HG02970 (cell line): ENCODE data around the gene CKS1B.
A peak's percentile ranks its signal among the peaks of the same experiment; 100 is the strongest.

Experiments
- ATAC-seq: cut with Tn5 transposase; IDR thresholded peaks from one replicate; pipeline ENCODE4 v1.9.1; 2021; ENCODE audit warnings: mild to moderate bottlenecking, moderate library complexity, moderate number of reproducible peaks; ENCODE audit not compliant: unreplicated experiment, low FRiP score

The CKS1B gene

GRCh38 chr1:154999571-155000410 is 25.3 kb downstream of the CKS1B start:
- no peak for ATAC-seq

GRCh38 chr1:155000411-155000725 is 25.9 kb downstream of the CKS1B start:
- no peak for ATAC-seq

DNA sequence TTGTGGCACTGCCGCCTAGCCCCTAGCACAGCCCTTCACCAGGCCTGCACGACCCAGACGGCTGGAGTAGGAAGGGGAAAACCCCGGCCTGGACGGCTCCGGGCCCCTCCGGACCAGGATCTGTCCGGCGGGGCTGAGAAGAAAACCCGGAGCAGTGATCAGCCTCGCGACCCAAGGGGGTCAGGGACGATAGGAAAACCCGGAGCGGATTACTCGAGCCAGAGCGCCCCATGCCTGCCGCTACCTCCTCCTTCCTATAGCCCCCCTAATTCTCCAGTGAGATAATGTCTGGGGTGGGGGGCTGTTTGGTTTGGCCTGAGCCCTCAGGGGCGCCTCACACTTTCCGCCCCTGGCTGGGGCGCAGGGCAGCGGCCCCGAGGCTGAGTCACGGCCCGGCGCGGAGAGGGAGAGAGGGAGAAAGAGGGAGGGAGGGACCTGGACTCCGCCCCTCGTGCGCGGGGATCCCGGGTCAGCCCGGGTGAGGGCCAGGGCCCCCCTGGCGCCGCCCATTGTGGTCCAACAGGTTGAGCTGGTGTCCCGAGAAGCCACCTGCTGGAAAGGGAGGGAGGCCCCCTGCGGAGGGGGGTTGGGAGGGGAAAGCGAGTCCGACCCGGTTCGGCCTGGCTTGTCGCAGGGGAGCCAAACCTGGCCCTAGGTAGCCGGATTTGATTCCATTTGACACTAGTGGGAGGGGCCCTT is 26.4 kb downstream of the CKS1B start:
- peak; percentile 41 for ATAC-seq

- ATAC-seq = no peak
These were observed 26.9 kb downstream of the CKS1B start for GRCh38 chr1:155001425-155001674.

DNA sequence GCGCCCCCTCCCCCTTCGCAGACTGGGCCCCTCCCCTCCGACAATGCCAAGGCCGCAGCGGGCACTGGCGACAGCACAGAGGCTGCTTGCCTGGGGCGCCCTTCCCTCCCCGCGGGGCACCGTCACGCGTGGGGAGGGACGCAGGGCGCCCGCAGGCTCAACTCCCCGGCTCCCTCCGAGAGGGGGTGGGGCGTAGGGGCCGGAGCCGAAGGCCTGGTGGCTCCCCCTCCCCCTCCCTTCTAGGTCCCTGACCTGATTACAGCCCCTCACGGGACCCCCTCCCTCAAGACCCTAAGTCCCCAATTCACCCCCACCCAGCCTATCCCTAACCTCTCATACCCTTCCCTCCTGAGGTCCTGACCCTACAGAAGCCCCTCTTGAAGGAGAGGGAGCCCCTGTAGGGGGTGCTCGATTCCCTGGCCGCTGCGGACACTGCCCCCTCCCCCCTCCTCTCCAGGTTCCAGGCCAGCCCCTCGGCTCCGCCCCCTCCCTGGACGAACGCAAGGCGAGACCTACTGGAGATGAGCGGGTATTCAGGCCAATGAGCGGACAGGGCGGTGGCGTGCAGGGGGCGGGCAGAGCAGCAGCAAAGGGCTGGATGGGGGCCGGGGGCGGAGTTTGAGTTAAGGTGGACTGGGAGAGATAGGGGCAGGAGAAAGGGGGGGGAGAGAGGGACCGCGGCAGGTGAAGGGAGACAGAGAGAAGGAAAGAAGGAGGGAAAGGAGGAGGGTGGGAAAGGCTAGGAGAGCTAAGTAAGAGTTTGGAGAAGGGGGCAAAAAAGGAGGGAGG is 27.4 kb downstream of the CKS1B start:
- peak; percentile 51 for ATAC-seq

DNA sequence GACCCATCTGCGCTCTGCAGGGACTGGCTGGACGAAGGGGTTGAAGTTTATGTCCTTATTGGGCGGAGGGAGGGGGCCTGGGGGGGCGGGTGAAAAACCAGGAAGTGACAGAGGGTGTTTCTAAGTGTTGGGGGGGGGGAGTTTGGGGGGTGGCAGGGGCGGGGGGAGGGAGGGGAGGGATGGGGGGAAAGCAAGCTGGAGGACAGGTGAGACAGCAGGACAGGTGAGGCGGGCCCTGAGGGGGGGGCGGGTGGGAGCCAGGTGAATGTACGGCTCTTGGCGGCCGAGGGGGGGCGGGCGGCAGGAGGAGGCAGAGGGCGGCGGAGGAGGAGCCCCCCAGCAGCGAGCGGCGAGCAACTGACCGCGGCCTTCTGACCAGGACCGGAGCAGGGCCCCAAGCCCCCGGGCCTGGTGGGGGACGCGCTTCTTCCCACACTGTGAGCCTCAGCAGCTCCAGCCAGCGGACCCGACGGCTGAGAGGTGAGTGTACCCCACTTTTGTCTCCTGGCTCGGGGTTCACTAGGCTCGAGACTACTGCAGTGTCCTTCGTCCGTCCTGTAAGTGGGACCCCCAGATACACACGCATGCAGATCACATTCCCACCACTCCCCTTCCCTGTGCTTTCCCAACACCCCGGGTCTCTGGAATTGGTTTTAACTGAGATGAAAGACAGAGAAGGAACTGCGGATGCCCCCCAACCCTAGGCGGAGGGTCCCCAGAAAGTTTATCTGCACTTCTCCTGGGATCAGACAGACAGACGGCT is 28.2 kb downstream of the CKS1B start, which contains the start of gene ZBTB7B:
TSS of gene ZBTB7B (plus strand) at position 339 of the 763 bp plus-strand sequence. CDS start 11,859 bp downstream, outside the sequence.
- ATAC-seq = no peak

- ATAC-seq = no peak
These were observed 28.8 kb downstream of the CKS1B start for GRCh38 chr1:155003227-155003765.

- ATAC-seq = no peak
These were observed 29.4 kb downstream of the CKS1B start for GRCh38 chr1:155003766-155004351.

DNA sequence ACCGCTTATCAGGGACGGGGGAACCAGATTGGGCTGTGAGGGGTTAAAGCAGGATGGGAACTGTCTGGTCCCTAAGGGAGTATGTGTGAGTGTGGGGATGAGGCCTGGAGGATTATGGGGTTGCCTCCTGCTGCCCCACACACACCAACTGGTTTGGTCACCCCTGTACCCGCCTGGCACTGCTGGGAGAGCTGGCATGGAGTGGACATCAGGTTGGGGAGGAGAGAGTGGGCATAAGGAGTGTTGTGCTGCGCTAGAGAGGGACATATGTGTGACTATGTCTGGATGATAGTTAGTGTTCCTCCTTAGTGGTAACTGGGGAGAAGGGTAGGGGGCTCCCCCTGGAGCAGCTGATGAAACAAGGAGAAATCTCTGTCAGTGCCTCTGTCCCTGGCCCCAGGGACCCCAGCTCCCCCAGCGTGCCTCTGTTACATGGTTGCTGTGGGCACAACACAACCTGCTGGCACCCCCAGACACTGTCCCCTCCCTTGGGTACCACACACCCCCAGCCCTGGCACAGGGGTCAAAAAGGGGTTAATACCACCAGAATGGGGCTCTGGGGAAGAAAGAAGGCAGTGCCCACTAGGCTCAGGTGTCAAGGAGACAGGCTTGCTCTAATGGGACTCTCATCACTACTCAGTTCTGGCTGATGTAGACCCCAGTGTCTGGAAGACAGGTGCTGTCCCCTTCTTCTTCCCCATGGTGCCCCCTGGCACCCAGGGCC is 30.0 kb downstream of the CKS1B start:
- no peak for ATAC-seq

GRCh38 chr1:155005076-155006011 is 30.9 kb downstream of the CKS1B start:
- no peak for ATAC-seq

- no peak for ATAC-seq
These were observed 32.2 kb downstream of the CKS1B start for GRCh38 chr1:155006601-155007101.

DNA sequence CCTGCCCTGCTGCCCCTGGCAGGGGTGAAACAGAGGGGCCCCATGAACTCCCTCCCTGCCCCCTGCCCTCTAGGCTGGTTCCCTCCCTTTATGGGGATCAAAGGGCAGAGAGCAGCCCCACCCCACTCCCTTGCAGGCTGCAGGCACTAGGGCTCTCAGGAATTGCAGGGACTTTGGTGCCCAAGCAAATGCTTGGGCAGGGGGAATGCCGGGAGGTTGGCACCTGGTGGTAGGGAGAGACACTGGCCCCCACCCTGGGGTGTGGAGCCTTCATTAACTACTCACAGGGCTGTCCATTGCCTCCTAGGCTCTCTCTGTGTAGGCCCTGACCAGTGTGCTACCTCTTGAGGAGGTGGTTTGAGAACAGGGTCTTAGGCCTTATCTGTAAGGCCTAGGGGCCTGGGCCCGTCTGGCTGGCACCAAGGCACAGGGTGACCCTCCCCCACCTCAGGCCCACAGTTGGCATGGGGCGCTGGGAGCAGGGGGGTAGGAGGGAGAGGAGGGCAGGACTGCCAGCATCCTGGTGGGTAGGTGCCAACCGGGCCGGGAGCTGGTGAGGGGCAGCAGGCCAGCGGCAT is 32.9 kb downstream of the CKS1B start:
- no peak for ATAC-seq

DNA sequence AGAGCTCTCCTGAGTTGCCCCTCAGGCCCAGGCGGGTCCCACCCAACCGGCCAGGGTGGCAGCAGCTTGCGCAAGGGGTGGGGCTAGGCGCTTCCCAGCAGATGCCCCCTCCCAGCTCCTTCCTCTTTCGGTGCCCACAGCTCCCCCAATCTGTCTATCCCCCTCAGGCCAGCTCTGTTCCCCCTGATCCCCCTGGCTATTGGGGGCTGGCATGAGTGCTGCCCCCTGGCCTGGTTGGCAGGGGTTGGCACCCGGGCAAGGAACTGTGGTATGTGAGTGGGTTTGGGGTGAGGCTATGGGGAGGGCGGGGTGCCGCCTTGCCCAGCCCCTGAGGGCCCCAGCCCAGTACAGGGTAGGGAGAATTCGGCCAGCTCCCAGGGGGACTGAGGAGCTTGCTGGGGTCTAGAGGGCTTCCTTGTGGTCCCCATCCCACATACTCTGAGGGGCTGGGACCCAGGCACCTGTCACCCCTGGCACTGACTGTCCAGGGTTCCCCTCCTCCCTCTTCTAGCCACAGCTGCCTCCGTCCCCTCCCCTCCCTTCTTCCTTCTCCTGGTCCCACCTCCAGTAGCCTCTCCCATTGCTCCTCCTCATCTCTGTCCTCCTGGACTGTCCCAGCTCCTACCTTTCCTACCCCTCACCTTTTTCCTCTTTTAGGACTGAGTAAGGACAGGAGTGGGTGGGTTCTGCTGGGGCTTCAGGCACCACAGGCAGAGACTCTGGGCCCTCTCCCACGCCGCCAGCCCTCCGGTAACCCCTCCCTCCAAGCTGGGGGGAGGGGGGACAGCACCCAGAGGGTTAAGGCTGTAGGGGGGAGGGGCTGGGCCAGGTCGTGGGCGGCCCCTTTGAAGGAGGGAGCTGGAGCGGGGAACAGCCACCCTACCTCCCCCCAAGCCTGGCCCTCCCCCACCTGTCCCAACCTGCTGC is 33.8 kb downstream of the CKS1B start:
- ATAC-seq = no peak

GRCh38 chr1:155009221-155009711 is 34.8 kb downstream of the CKS1B start:
- no peak for ATAC-seq

GRCh38 chr1:155009742-155010141 is 35.3 kb downstream of the CKS1B start:
- no peak for ATAC-seq

DNA sequence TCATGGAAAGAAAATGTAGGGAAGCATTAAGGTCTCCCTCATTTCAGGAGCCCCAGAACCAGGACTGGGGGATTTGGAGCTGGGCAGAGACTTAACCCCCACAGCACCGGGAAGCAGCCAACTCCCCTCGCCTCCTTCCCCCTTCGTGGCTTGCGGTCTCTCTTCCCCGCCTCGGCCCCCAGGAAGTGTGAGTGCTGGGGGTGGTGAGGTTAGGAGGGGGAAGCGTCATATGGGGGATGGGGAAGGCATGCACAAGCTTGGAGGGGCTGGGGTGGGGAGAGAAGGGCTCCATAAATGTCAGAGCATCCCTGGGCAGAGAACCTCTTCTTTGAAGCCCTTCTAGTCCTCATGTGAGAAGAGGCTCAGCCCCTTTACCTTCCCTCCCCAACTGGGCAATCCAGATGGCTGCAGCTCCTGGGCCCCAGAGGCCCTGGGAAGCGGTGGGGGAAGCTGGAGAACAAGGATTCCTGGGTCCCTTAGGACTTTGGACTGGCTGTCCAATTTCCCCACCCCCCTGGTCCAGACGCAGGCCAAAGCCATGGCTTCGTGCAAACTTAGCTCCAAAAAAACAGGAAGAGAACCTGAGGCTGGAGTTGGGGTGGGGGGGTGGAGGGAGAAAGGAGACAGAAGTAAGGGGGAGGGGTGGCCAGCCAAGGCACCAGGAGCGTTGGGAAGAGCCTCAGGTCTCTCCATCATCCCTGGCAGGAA is 35.9 kb downstream of the CKS1B start:
- no peak for ATAC-seq
